Kidney epithelial cell (primary cell): ENCODE data around the gene CTBP2. TPM values are rescaled to one million over a fixed set of nuclear protein-coding genes. Genes with fewer than 3 reads are reported as not detected.

Experiments used
- DNase-seq: peaks from one replicate; pipeline ENCODE4 v3.0.0-alpha.2; 2010; ENCODE audit warnings: low read depth
- H3K27me3 ChIP-seq: 2 replicates; pipeline ENCODE4 v1.6.0; 2011; ENCODE audit warnings: low read length; ENCODE audit not compliant: control insufficient read depth, insufficient read depth
- H3K36me3 ChIP-seq: 2 replicates; pipeline ENCODE4 v1.5.1; 2011; ENCODE audit warnings: low read length; ENCODE audit not compliant: control insufficient read depth, insufficient read depth
- H3K4me3 ChIP-seq: 2 replicates; pipeline ENCODE4 v1.5.1; 2011; ENCODE audit warnings: low read depth, mild to moderate bottlenecking, control low read depth, low read length
- CTCF ChIP-seq: IDR thresholded peaks from 2 replicates; pipeline ENCODE4 v1.5.1; 2011; ENCODE audit warnings: mild to moderate bottlenecking, moderate library complexity, low read length, control low read depth, inconsistent platforms; ENCODE audit not compliant: insufficient read depth, poor library complexity, severe bottlenecking
- total RNA-seq: library from RNA; depleted of rRNA; stranded (reverse); fragments of >200 nt; gene quantifications from 2 replicates; pipeline ENCODE4 v1.2.3, GENCODE V29; 2015

The CTBP2 gene
- total RNA-seq, 1 donor from 2014 or later: 136 TPM

GRCh38 chr10:125039354-125039769 is 121.0 kb downstream of the CTBP2 start:
- DNase-seq: no peak
- no peaks in the 10 kb centered on the region for H3K36me3 ChIP-seq
- no peaks in the 10 kb centered on the region for H3K27me3 ChIP-seq
- no peak for TF ChIP-seq CTCF
- no peak overlapping the region for H3K4me3 ChIP-seq

GRCh38 chr10:125038637-125039036 is 121.7 kb downstream of the CTBP2 start:
- Histone ChIP-seq H3K27me3 (no peaks in the 10 kb centered on the region), H3K4me3 (no peak overlapping the region), H3K36me3 (no peaks in the 10 kb centered on the region)
- TF ChIP-seq CTCF: peak; percentile 19
- no peak for DNase-seq

- H3K36me3 ChIP-seq: no peaks in the 10 kb centered on the region
- DNase-seq: peak; percentile 73
- H3K4me3 ChIP-seq: no peak overlapping the region
- no peaks in the 10 kb centered on the region for H3K27me3 ChIP-seq
- TF ChIP-seq CTCF: no peak
These were observed 123.1 kb downstream of the CTBP2 start for GRCh38 chr10:125037145-125037877.

GRCh38 chr10:125035588-125036295 is 124.6 kb downstream of the CTBP2 start:
- H3K27me3 ChIP-seq: no peaks in the 10 kb centered on the region
- H3K36me3 ChIP-seq: no peaks in the 10 kb centered on the region
- H3K4me3 ChIP-seq: no peak overlapping the region
- DNase-seq: no peak
- TF ChIP-seq CTCF: no peak

- Histone ChIP-seq H3K4me3 (no peak overlapping the region), H3K36me3 (no peaks in the 10 kb centered on the region), H3K27me3 (no peaks in the 10 kb centered on the region)
- TF ChIP-seq CTCF: no peak
- DNase-seq: peak; percentile 96
These were observed 125.2 kb downstream of the CTBP2 start for GRCh38 chr10:125035136-125035535.

- no peak for DNase-seq
- no peaks in the 10 kb centered on the region for H3K36me3 ChIP-seq
- no peak for TF ChIP-seq CTCF
- no peaks in the 10 kb centered on the region for H3K27me3 ChIP-seq
- no peak overlapping the region for H3K4me3 ChIP-seq
These were observed 125.7 kb downstream of the CTBP2 start for GRCh38 chr10:125034675-125035074.
